ENCODE measurements around the gene LTB4R2.
"Not testable (repeated sequence)": the region's sequence is repeated elsewhere in the genome, so short reads cannot be mapped to it uniquely, and the experiment has no call there.

The LTB4R2 gene

DNA sequence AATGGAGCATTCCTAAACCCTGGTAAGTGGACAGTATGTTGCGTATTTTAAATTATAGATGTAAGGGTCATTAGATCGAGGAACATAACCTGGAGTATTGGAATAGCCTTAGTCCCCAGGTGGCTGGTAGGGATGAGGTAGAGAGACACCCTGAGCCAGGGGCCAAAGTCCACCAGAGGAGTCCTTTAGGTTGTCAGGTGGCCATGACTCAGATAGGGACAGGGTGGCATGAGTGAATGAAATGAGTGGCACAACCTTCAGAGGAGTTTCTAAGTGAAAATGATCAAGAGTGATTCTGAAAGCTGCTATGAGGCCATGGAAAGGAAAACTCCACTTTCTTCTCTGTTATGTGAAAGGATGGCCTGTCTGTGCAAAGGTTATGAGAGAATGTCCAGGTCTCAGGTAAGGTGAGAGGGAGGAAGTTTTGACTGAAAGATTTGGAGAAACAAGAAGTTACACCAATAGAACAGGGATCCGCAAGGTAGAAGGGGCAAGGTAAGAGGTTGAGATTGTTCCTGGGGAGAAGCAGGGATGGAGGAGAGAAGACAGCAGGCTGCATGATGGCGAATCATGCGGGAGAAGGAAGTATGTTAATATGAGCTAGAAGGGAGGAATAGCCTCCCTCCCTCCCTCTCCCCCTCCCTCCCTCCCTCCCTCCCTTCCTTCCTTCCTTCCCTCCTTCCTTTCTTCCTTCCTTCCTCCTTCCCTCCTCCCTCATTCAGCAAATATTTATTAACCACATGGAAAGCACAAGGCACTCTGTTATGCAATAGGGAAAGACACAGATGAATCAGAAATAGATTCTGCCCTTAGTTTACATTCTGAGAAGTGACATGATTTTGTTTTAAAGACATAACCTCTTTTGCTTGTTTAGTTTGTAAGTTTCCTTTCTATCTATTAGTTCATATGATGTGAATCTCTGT lies 43.9 kb downstream of the LTB4R2 start:
- Mint-ChIP-seq H3K36me3 (no peaks in the 10 kb centered on the region), H3K4me3 (no peak overlapping the region), H3K27ac (no peak overlapping the region), H3K9me3 (no peaks in the 10 kb centered on the region), H3K4me1 (peaks cover 10% of the 10 kb centered on the region)
- DNase-seq (ENCODE audit: low spot score in 2 of 2) (no peak), ATAC-seq (peak; percentile 65)

DNA sequence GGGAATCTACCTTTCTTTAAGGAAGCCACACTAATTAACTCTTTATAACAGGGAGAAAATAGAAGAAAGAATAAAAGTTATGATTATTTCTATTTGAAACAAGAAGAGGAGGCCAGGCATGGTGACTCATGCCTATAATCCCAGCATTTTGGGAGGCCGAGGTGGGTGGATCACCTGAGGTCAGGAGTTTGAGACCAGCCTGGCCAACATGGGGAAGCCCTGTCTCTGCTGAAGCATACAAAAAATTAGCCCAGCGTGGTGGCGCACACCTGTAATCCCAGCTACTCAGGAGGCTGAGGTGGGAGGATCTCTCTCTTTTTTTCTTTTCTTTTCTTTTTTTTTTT lies 44.5 kb downstream of the LTB4R2 start:
- ATAC-seq; H3K4me1 Mint-ChIP-seq; H3K4me3 Mint-ChIP-seq; H3K36me3 Mint-ChIP-seq; H3K9me3 Mint-ChIP-seq; H3K27ac Mint-ChIP-seq; DNase-seq (ENCODE audit: low spot score in 2 of 2): not testable (repeated sequence)

DNA sequence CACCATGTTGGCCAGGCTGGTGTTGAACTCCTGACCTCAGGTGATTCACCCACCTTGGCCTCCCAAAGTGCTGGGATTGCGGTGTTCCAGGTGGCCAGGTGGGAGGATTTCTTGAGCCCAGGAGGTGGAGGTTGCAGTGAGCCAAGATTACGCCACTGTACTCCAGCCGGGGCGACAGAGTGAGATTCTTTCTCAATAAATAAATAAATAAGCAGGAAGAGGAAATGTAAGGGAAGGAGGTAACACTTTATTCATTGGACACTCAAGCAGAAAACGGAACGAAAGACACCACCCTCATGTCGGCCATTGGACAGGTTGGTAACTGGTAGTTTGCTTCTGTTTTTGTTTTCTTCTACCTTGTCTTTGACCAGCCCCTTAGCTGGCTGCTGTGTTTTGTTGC lies 45.1 kb downstream of the LTB4R2 start:
- H3K36me3 Mint-ChIP-seq, result no peaks in the 10 kb centered on the region
- DNase-seq (ENCODE audit: low spot score in 2 of 2) (no peak), ATAC-seq (no peak)
- H3K4me3 Mint-ChIP-seq, result no peak overlapping the region
- H3K4me1 Mint-ChIP-seq, result peaks cover 10% of the 10 kb centered on the region
- H3K9me3 Mint-ChIP-seq, result no peaks in the 10 kb centered on the region
- no peak overlapping the region for H3K27ac Mint-ChIP-seq

DNA sequence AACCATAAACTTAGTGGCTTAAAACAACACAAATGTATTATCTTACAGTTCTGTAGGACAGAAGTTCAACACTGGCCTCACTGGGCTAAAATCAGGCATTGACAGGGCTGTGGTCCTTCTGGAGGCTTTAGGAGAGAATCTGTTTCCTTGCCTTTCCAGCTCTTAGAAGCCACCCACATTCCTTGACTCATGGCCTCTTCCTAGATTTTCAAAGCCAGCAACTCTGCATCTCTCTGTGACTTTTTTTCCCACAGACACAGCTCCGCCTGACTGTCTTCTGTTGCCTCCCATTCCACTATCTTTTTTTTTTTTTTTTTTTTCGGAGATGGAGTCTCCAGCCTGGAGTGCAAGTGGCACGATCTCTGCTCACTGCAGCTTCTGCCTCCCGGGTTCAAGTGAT lies 46.3 kb downstream of the LTB4R2 start:
- Mint-ChIP-seq H3K9me3 (no peaks in the 10 kb centered on the region), H3K4me3 (no peak overlapping the region), H3K36me3 (no peaks in the 10 kb centered on the region), H3K4me1 (peaks cover 10% of the 10 kb centered on the region), H3K27ac (no peak overlapping the region)
- ATAC-seq (no peak), DNase-seq (ENCODE audit: low spot score in 2 of 2) (no peak)

DNA sequence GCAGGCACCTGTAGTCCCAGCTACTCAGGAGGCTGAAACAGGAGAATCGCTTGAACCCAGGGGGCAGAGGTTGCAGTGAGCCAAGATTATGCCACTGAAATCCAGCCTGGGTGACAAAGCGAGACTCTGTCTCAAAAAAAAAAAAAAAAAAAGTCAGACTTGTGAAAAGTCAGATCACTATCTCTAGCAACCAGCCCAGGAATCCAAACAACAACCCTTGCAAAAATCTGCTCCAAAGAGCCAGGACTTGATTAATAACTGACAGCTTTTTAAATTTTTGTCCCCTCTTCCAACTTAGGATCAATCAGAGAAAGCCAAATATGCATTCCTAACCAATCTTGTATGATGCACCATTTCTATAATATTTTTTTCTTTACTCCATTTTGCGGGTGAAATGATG lies 50.3 kb downstream of the LTB4R2 start:
- Mint-ChIP-seq H3K36me3 (no peaks in the 10 kb centered on the region), H3K27ac (no peak overlapping the region), H3K9me3 (no peaks in the 10 kb centered on the region), H3K4me3 (no peak overlapping the region), H3K4me1 (no peaks in the 10 kb centered on the region)
- no peak for ATAC-seq
- no peak for DNase-seq (ENCODE audit: low spot score in 2 of 2)

DNA sequence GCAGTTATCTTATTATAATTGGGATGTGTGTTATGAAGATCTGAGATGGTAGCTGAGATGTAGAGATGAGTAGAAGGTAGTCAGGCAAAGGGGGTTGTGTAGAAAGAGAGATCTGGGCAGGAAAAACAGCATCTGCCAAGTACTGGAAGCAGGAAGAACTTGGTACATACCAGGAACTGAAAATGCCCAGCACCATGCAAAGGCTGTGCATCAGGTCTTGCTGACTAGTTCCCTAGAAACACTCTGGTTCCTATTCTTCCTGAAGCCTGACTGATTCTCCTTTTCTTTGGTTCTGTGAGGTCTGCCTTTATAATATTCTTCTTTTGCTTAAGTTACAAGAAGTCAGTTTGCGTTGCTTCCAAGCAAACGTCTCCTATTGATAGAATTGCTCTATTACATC lies 51.4 kb downstream of the LTB4R2 start:
- DNase-seq (ENCODE audit: low spot score in 2 of 2) (no peak), ATAC-seq (no peak)
- no peak overlapping the region for H3K27ac Mint-ChIP-seq
- H3K36me3 Mint-ChIP-seq, result no peaks in the 10 kb centered on the region
- no peak overlapping the region for H3K4me3 Mint-ChIP-seq
- peaks cover 9% of the 10 kb centered on the region for H3K4me1 Mint-ChIP-seq
- H3K9me3 Mint-ChIP-seq, result no peaks in the 10 kb centered on the region
